ENCODE data around the gene MMADHC.

- TF ChIP-seq CTCF (IDR thresholded peaks at IDR 0.05 in 8 of 11, conservative IDR thresholded peaks at IDR 0.05 in 3 of 11) = no peak
- no peak for TF ChIP-seq POLR2AphosphoS5 (IDR thresholded peaks at IDR 0.05)
Observed at GRCh38 chr2:149616681-149617456, 29.3 kb upstream of the MMADHC start.
